ENCODE measurements around the gene CTDSP1. TPM values are rescaled to one million over a fixed set of nuclear protein-coding genes. Genes with fewer than 3 reads are reported as not detected.

Gene CTDSP1
- polyA plus RNA-seq, 2 of the 4 experiments (the other 2 are of a cell fraction), result 39.5 to 50.3 TPM

DNA sequence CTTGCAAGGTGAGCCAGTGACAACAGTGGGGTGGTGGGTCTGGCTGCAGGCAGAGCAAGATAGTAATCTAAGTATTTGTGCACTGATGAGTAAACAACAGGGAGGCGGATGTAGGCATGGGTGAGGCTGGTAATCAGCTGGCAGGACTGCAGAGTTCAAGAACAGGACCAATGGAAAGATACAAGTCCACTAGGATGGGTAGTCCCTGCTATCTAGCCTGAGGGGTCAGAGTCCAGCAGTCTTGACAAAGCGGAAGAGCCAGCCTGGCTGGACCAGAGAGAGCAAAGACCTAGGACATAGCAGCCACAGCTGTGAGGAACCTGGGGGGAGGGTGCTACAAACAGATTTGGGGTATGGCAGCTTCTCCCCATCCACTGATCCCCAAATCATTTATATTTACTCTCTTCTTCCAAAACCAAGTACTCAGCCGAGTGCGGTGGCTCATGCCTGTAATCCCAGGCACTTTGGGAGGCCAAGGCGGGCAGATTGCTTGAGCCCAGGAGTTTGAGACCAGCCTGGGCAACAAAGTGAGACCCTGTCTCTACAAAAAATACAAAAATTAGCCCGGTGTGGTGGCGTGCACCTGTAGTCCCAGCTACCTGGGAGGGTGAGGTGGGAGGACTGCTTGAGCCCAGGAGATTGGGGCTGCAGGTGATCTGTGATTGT lies 45.2 kb downstream of the CTDSP1 start:
- Histone ChIP-seq H3K27ac (peak overlapping the region; percentile 19 to 41; a peak in 4 of 6 replicates), H3K4me2 (peak overlapping the region; percentile 9), H3K4me1 (peaks cover 38% of the 10 kb centered on the region), H3K4me3 (no peak overlapping the region), H3K9me3 (no peaks in the 10 kb centered on the region)
- FAIRE-seq (no peak), ATAC-seq (peak; percentile 54 to 67; a peak in 5 of 6 replicates), DNase-seq (ENCODE audit: low read depth in 1 of 2, low spot score in 1 of 2) (peak in 1 of 2 experiments; percentile 78)
- 75% methylated on average over 7 of the region's 7 CpGs for WGBS (ENCODE audit: missing lambda C conversion rate)
- POLR2A ChIA-PET, result no interaction called here
- CTCF ChIA-PET, result interaction anchor here (0.7 to 1.0 kb wide), 3 partner anchors 10 to 41 kb away, joined by 3 read pairs; no protein-coding TSS in a partner anchor
- TF ChIP-seq, protein P1, sequence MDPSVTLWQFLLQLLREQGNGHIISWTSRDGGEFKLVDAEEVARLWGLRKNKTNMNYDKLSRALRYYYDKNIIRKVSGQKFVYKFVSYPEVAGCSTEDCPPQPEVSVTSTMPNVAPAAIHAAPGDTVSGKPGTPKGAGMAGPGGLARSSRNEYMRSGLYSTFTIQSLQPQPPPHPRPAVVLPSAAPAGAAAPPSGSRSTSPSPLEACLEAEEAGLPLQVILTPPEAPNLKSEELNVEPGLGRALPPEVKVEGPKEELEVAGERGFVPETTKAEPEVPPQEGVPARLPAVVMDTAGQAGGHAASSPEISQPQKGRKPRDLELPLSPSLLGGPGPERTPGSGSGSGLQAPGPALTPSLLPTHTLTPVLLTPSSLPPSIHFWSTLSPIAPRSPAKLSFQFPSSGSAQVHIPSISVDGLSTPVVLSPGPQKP (IDR thresholded peaks at IDR 0.05; ENCODE audit: low read depth, low read length), result no peak
- TF ChIP-seq GATA3 (IDR thresholded peaks at IDR 0.05; ENCODE audit: borderline replicate concordance), result peak; percentile 85
- no peak for TF ChIP-seq KDM5A (IDR thresholded peaks at IDR 0.05)

DNA sequence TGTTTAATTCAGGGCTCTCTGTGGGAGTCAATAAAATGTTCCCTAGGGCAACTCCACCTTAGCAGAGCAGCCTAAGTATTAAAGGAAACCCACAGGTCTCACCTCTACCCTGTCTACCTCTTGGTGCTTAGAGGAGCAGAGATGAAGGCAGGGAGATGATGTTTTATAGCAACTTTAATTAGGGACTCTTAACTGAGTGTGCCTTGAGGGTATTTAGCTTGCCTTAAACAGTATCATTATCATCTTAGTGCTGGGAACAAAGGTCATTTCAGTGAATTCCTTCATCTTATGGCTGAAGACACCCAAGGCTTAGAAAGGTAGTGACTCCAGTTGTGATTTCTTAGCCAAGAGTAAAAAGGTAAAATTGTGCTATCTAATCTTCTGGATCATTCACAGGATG lies 45.9 kb downstream of the CTDSP1 start:
- Histone ChIP-seq H3K9me3 (no peaks in the 10 kb centered on the region), H3K27ac (peak overlapping the region; percentile 19 to 41; a peak in 3 of 6 replicates), H3K4me3 (no peak overlapping the region), H3K4me1 (peaks cover 40% of the 10 kb centered on the region), H3K4me2 (peak overlapping the region; percentile 9)
- DNase-seq (ENCODE audit: low read depth in 1 of 2, low spot score in 1 of 2) (no peak), ATAC-seq (no peak), FAIRE-seq (no peak)
- TF ChIP-seq CTCF (IDR thresholded peaks at IDR 0.05), result no peak
- TF ChIP-seq HOXA7 (CRISPR knock-in tag; IDR thresholded peaks at IDR 0.05), result no peak
- TF ChIP-seq, protein P1 (IDR thresholded peaks at IDR 0.05; ENCODE audit: low read depth, low read length), result no peak
- no peak for TF ChIP-seq RCOR1 (IDR thresholded peaks at IDR 0.05; ENCODE audit: low read depth, low read length)
- no peak for TF ChIP-seq EHMT2 (IDR thresholded peaks at IDR 0.05; ENCODE audit: low read depth)
- TF ChIP-seq NFE2L2 (conservative IDR thresholded peaks at IDR 0.05; ENCODE audit: low read length), result no peak
- no peak for TF ChIP-seq FOXS1 (CRISPR knock-in tag; IDR thresholded peaks at IDR 0.05)
- no peak for TF ChIP-seq SMC3 (IDR thresholded peaks at IDR 0.05)
- TF ChIP-seq POLR2A (IDR thresholded peaks at IDR 0.05; ENCODE audit: low read length), result no peak
- TF ChIP-seq NPAS2 (CRISPR knock-in tag; IDR thresholded peaks at IDR 0.05; ENCODE audit: borderline replicate concordance), result no peak
- TF ChIP-seq RNF2 (IDR thresholded peaks at IDR 0.05; ENCODE audit: borderline replicate concordance, low read depth), result no peak
- TF ChIP-seq HMGXB4 (CRISPR knock-in tag; IDR thresholded peaks at IDR 0.05; ENCODE audit: borderline replicate concordance), result no peak
- TF ChIP-seq HES2 (IDR thresholded peaks at IDR 0.05), result no peak
- no peak for TF ChIP-seq GATA3 (IDR thresholded peaks at IDR 0.05; ENCODE audit: borderline replicate concordance)
- ChIA-PET CTCF (interaction anchor here (1.0 to 1.5 kb wide), 4 partner anchors 13 to 42 kb away, joined by 3 to 4 read pairs (median 3); no protein-coding TSS in a partner anchor), POLR2A (no interaction called here)

- ATAC-seq (no peak), DNase-seq (ENCODE audit: low read depth in 1 of 2, low spot score in 1 of 2) (no peak), FAIRE-seq (no peak)
- ChIA-PET POLR2A (no interaction called here), CTCF (interaction anchor here (1.0 to 1.5 kb wide), 2 partner anchors 12 to 21 kb away, joined by 3 to 4 read pairs; no protein-coding TSS in a partner anchor)
- Histone ChIP-seq H3K27ac (no peak overlapping the region), H3K4me3 (no peak overlapping the region), H3K9me3 (no peaks in the 10 kb centered on the region), H3K4me2 (no peak overlapping the region), H3K4me1 (peaks cover 40% of the 10 kb centered on the region)
- WGBS (ENCODE audit: missing lambda C conversion rate), result 91% methylated on average over 6 of the region's 6 CpGs
- TF ChIP-seq JUN (IDR thresholded peaks at IDR 0.05) (no peak), FOSB (CRISPR knock-in tag; IDR thresholded peaks at IDR 0.05) (no peak), NR3C1 (IDR thresholded peaks at IDR 0.05) (no peak), NFE2L2 (conservative IDR thresholded peaks at IDR 0.05; ENCODE audit: low read length) (no peak), MAX (IDR thresholded peaks at IDR 0.05) (no peak), MAZ (IDR thresholded peaks at IDR 0.05; ENCODE audit: borderline replicate concordance, low read depth, low read length) (no peak), BHLHE40 (IDR thresholded peaks at IDR 0.05; ENCODE audit: low read depth, low read length) (no peak), CBX8 (IDR thresholded peaks at IDR 0.05) (no peak), ESRRA (IDR thresholded peaks at IDR 0.05; ENCODE audit: borderline replicate concordance, low read length) (no peak), POLR2A (IDR thresholded peaks at IDR 0.05; ENCODE audit: low read length) (no peak), USF2 (IDR thresholded peaks at IDR 0.05) (no peak), NPAS2 (CRISPR knock-in tag; IDR thresholded peaks at IDR 0.05; ENCODE audit: borderline replicate concordance) (no peak), KDM5A (IDR thresholded peaks at IDR 0.05) (no peak)
- TF ChIP-seq, protein P2, sequence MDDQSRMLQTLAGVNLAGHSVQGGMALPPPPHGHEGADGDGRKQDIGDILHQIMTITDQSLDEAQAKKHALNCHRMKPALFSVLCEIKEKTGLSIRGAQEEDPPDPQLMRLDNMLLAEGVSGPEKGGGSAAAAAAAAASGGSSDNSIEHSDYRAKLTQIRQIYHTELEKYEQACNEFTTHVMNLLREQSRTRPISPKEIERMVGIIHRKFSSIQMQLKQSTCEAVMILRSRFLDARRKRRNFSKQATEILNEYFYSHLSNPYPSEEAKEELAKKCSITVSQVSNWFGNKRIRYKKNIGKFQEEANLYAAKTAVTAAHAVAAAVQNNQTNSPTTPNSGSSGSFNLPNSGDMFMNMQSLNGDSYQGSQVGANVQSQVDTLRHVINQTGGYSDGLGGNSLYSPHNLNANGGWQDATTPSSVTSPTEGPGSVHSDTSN (IDR thresholded peaks at IDR 0.05), result no peak
Observed at GRCh38 chr2:218446547-218446946, 46.9 kb downstream of the CTDSP1 start.
